ENCODE data around the gene IL1R2.

IL1R2 gene

GRCh38 chr2:101985101-101985792 lies 6.5 kb upstream of the IL1R2 start:
- TF ChIP-seq CTCF (IDR thresholded peaks at IDR 0.05), result no peak

GRCh38 chr2:101985793-101986164 lies 6.0 kb upstream of the IL1R2 start:
- no peak for TF ChIP-seq CTCF (IDR thresholded peaks at IDR 0.05)

- no peak for TF ChIP-seq CTCF (IDR thresholded peaks at IDR 0.05)
These were observed 5.4 kb upstream of the IL1R2 start for GRCh38 chr2:101986376-101986775.

- no peak for TF ChIP-seq CTCF (IDR thresholded peaks at IDR 0.05)
These were observed 4.7 kb upstream of the IL1R2 start for GRCh38 chr2:101986804-101987740.

GRCh38 chr2:101987832-101988231 lies 3.9 kb upstream of the IL1R2 start:
- no peak for TF ChIP-seq CTCF (IDR thresholded peaks at IDR 0.05)

- no peak for TF ChIP-seq CTCF (IDR thresholded peaks at IDR 0.05)
These were observed 3.2 kb upstream of the IL1R2 start for GRCh38 chr2:101988541-101988940.

GRCh38 chr2:101989740-101990460 lies 1.9 kb upstream of the IL1R2 start:
- TF ChIP-seq CTCF (IDR thresholded peaks at IDR 0.05), result no peak
